ENCODE results near the gene ACTG1.

DNA sequence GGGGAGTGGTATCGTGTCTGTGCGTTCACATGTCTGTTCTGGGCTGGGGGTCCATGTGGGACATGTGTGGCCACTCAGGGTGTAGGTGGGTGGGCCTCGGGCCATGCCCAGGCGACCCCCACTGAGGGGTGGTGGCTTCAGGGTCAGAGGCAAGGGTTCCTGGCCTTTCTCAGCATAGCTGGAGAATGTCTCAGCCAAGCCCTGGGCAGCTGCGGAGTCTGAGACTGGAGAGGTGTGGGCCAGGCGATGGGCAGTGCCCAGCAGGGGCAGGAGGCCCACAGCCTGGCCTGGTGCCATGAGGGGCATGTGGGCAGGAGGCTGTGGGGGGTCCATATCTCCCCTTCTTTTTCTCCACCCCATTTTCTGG, 16.8 kb upstream of the ACTG1 start:
- no peak for TF ChIP-seq CTCF (IDR thresholded peaks at IDR 0.05)
- TF ChIP-seq EP300 (IDR thresholded peaks at IDR 0.05): no peak
- TF ChIP-seq POLR2A (IDR thresholded peaks at IDR 0.05): no peak
